Neutrophil (primary cell): ENCODE measurements around the gene CREB5.

Source experiments
- H3K27ac ChIP-seq: fragments of 200-600 bp; sonication (generic); 2 replicates; pipeline ENCODE4 v1.5.1; 2016; ENCODE audit warnings: mild to moderate bottlenecking, moderate library complexity
- H3K27me3 ChIP-seq: fragments of 200-600 bp; sonication (generic); 2 replicates; pipeline ENCODE4 v1.6.0; 2016; ENCODE audit warnings: mild to moderate bottlenecking
- H3K36me3 ChIP-seq: fragments of 200-600 bp; sonication (generic); 2 replicates; pipeline ENCODE4 v1.5.1; 2017
- H3K4me1 ChIP-seq, 2 experiments: fragments of 200-600 bp in 1 of 2; sonication (generic) in 1 of 2; 1 replicate in 1 of 2; 2 replicates in 1 of 2; pipeline versions ENCODE4 v1.5.1 to v1.6.1; 2013 to 2016; ENCODE audit warnings: low read depth in 1 of 2, low read length in 1 of 2, mild to moderate bottlenecking in 1 of 2, moderate library complexity in 1 of 2; ENCODE audit not compliant: control insufficient read depth in 1 of 2, insufficient read depth in 1 of 2
- H3K4me3 ChIP-seq, 2 experiments: fragments of 200-600 bp in 1 of 2; sonication (generic) in 1 of 2; 1 replicate in 1 of 2; 2 replicates in 1 of 2; pipeline ENCODE4 v1.5.1; 2013 to 2016; ENCODE audit warnings: low read depth in 1 of 2, low read length in 1 of 2, mild to moderate bottlenecking in 1 of 2, moderate library complexity in 1 of 2
- H3K9me3 ChIP-seq: fragments of 200-600 bp; sonication (generic); 2 replicates; pipeline ENCODE4 v1.5.1; 2016
- TF ChIP-seq, protein P1 (sequence below): fragments of 200-600 bp; sonication (generic); IDR thresholded peaks from 2 replicates; pipeline ENCODE4 v1.5.1; 2016; ENCODE audit warnings: antibody characterized with exemption

The CREB5 gene

DNA sequence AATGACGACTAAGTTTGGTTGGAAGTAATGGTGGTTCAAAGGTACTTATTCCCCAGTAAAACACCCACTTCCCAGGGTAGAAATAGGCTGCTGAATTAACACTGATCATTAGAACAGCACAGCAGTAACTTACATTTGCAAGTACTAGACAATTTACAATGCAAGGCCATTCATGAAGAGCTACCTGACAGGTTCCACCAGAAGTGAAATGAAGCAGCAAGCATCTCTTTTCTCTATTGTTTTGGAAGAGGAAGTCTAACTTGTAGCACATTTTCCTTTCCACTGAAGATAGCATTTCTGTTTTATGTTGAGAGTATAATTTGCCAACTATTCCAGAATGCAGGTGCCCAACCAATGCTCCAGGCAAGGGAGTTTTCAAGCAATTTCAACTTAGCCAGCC lies 145.9 kb downstream of the CREB5 start:
- TF ChIP-seq, protein P1, sequence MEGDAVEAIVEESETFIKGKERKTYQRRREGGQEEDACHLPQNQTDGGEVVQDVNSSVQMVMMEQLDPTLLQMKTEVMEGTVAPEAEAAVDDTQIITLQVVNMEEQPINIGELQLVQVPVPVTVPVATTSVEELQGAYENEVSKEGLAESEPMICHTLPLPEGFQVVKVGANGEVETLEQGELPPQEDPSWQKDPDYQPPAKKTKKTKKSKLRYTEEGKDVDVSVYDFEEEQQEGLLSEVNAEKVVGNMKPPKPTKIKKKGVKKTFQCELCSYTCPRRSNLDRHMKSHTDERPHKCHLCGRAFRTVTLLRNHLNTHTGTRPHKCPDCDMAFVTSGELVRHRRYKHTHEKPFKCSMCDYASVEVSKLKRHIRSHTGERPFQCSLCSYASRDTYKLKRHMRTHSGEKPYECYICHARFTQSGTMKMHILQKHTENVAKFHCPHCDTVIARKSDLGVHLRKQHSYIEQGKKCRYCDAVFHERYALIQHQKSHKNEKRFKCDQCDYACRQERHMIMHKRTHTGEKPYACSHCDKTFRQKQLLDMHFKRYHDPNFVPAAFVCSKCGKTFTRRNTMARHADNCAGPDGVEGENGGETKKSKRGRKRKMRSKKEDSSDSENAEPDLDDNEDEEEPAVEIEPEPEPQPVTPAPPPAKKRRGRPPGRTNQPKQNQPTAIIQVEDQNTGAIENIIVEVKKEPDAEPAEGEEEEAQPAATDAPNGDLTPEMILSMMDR, result no peak
- no peaks in the 10 kb centered on the region for H3K27me3 ChIP-seq
- no peaks in the 10 kb centered on the region for H3K4me1 ChIP-seq
- H3K9me3 ChIP-seq, result no peaks in the 10 kb centered on the region
- no peak overlapping the region for H3K4me3 ChIP-seq
- no peaks in the 10 kb centered on the region for H3K36me3 ChIP-seq
- no peak overlapping the region for H3K27ac ChIP-seq

DNA sequence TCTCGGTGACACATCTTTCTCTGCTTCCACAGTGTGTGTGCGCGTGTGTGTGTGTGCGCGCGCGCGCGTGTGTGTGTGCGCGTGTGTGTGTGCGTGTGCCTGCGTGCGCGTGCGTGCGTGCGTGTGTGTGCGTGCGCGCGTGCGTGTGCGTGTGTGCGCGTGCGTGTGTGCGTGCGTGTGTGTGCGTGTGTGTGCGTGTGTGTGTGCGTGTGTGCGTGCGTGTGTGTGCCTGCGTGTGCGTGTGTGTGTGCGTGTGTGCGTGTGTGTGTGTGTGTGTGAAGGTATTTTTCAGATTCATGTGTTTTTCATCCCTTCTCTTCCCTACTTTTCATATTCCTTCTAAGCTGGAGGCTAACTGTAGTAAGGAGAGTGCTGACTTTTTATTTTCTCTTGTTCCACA lies 148.4 kb downstream of the CREB5 start:
- Histone ChIP-seq H3K9me3 (no peaks in the 10 kb centered on the region), H3K4me3 (no peak overlapping the region), H3K27me3 (no peaks in the 10 kb centered on the region), H3K4me1 (no peaks in the 10 kb centered on the region), H3K27ac (no peak overlapping the region), H3K36me3 (no peaks in the 10 kb centered on the region)
- TF ChIP-seq, protein P1, result no peak

DNA sequence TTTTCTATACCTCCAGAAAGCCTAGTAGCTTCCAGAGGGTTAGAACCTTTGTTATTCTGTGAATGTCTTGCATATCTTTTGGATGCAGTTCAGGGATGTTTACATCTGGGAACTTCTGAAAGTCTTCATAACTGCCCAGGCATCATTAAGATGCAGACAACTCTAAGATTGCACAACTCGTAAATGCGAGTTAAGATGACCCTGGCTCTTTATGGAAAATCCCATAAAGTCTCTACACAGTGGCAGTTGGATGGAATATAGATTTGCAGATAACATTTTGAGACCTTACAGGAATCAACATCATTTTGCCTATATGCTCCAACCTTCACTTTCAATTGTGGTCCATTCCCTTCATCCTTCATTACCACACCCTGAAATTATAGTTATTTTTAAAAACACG lies 151.7 kb downstream of the CREB5 start:
- no peaks in the 10 kb centered on the region for H3K4me1 ChIP-seq
- TF ChIP-seq, protein P1, result no peak
- no peaks in the 10 kb centered on the region for H3K36me3 ChIP-seq
- H3K27ac ChIP-seq, result no peak overlapping the region
- H3K9me3 ChIP-seq, result no peaks in the 10 kb centered on the region
- peaks cover 5% of the 10 kb centered on the region for H3K27me3 ChIP-seq
- H3K4me3 ChIP-seq, result no peak overlapping the region

DNA sequence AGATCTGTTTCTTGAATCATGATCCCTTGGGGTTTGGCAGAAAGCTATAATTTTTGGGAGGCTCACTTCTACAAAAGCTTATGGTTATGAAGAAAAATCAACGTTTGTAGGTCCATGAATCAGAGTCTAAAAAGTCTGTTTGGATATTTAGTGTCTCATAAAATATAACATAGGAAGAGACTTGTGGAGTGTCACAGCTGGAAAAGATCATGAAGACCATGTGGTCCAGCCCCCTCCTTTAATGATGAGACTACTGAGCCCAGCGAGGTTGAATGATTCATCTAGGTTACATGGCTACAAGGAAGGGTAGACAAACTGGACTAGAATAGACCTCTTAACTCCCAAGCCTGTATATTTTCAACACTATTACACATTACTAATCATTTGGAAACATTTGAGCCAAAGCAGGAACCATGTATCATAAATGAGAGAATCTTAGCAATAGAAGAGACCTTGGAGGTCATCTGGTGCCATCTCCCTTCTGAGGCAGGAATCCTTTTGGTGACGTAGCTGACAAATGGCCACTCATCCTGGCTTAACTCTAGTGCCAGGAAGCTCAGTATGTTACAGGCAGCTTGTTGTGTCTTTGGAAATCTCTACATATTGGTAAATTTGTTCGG lies 152.5 kb downstream of the CREB5 start:
- peaks cover 5% of the 10 kb centered on the region for H3K27me3 ChIP-seq
- H3K9me3 ChIP-seq, result no peaks in the 10 kb centered on the region
- H3K27ac ChIP-seq, result no peak overlapping the region
- no peak overlapping the region for H3K4me3 ChIP-seq
- no peaks in the 10 kb centered on the region for H3K4me1 ChIP-seq
- TF ChIP-seq, protein P1, result no peak
- no peaks in the 10 kb centered on the region for H3K36me3 ChIP-seq

DNA sequence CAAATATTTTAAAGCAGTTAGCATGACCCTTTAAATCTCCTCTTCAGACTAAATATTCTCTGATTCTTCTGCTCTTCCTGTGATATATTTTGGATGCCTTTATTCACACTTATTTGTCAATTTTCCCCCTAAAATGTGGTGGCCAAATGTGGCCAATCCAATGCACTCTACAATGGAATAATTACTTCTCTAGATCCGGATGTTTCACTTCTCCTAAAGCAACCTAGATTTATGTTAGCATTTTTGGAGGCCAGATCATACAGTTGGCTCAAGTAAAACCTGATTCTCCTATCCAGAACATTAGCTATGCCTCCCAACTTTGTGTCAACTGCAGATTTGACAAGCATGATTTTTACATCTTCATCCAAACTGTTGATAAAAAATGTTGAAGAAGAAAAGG lies 153.7 kb downstream of the CREB5 start:
- H3K36me3 ChIP-seq, result no peaks in the 10 kb centered on the region
- TF ChIP-seq, protein P1, result no peak
- peaks cover 5% of the 10 kb centered on the region for H3K27me3 ChIP-seq
- H3K27ac ChIP-seq, result no peak overlapping the region
- no peak overlapping the region for H3K4me3 ChIP-seq
- no peaks in the 10 kb centered on the region for H3K9me3 ChIP-seq
- no peaks in the 10 kb centered on the region for H3K4me1 ChIP-seq
